Suppressor macrophage treated with lipopolysaccharide for 4 hours (primary cell): ENCODE results near the gene TMEM92.

Experiments
- DNase-seq: peaks from one replicate; pipeline ENCODE4 v3.0.0-alpha.2; 2020

The TMEM92 gene

DNA sequence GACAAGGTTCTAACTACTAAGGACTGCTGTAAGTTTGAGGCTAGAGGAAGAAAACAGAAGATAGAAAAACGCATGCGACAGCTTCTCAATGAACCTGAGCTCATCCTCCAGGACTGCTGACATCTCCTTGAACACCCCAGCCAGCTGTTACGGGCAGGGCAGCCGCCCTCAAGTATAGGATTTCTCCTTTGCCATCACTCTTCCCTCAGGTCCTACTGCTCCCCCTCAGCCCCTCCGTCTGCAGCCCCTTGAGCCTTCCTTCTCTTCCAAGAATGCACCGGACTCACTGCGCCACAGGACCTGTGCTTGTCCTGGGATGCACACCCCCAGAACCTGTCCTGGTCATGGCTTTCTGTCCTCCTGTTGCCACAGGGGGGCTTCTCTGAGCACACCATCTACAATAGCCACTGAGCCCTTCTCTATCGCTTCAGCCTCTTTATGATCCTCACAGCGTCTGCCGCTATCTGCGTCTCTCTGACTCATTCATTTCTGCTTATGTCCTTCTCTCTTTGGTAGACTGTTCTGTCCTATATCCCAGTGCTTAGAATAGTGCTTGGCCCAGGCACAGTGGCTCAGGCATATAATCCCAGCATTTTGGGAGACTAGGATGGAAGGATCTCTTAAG, 56.0 kb downstream of the TMEM92 start:
- no peak for DNase-seq
